ENCODE measurements around the gene PROSER2. TPM values are rescaled to one million over a fixed set of nuclear protein-coding genes. Genes with fewer than 3 reads are reported as not detected.

PROSER2 gene
- total RNA-seq, 1 donor from 2014 or later: 15.2 TPM

- Mint-ChIP-seq H3K36me3 (ENCODE audit: low read depth) (peaks cover 22% of the 10 kb centered on the region), H3K27ac (ENCODE audit: unreplicated experiment) (no peak overlapping the region), H3K4me1 (ENCODE audit: low read depth) (no peaks in the 10 kb centered on the region), H3K4me3 (ENCODE audit: unreplicated experiment) (no peak overlapping the region), H3K27me3 (ENCODE audit: low read depth) (no peaks in the 10 kb centered on the region), H3K9me3 (ENCODE audit: low read depth) (no peaks in the 10 kb centered on the region)
- no peak for TF ChIP-seq CTCF (IDR thresholded peaks at IDR 0.05)
- DNase-seq (ENCODE audit: low spot score): no peak
Measured at GRCh38 chr10:11858093-11858492, 34.9 kb downstream of the PROSER2 start.

DNA sequence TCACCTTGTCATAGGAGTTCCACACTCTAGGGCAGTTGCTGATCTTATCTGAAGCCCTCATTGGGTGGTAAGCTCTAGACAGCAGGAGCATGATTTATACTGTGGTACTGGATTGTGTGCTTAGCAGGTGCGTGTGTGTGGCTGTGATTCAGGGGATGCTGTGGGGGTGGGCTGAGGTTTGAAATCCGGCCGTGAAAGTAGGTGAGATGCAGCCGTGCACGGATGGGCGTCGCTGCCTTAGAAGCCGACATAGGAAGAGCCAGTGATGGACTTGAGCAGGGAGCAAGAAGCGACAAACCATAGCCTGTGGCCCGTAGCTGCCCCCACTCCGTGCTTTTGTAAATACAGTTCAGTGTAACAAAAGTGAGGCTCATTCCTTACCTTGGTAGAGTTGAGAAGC, 38.2 kb downstream of the PROSER2 start:
- no peaks in the 10 kb centered on the region for H3K9me3 Mint-ChIP-seq (ENCODE audit: low read depth)
- peaks cover 23% of the 10 kb centered on the region for H3K36me3 Mint-ChIP-seq (ENCODE audit: low read depth)
- no peak overlapping the region for H3K4me3 Mint-ChIP-seq (ENCODE audit: unreplicated experiment)
- no peaks in the 10 kb centered on the region for H3K27me3 Mint-ChIP-seq (ENCODE audit: low read depth)
- no peak for DNase-seq (ENCODE audit: low spot score)
- TF ChIP-seq CTCF (IDR thresholded peaks at IDR 0.05): no peak
- H3K4me1 Mint-ChIP-seq (ENCODE audit: low read depth): no peaks in the 10 kb centered on the region
- no peak overlapping the region for H3K27ac Mint-ChIP-seq (ENCODE audit: unreplicated experiment)

DNA sequence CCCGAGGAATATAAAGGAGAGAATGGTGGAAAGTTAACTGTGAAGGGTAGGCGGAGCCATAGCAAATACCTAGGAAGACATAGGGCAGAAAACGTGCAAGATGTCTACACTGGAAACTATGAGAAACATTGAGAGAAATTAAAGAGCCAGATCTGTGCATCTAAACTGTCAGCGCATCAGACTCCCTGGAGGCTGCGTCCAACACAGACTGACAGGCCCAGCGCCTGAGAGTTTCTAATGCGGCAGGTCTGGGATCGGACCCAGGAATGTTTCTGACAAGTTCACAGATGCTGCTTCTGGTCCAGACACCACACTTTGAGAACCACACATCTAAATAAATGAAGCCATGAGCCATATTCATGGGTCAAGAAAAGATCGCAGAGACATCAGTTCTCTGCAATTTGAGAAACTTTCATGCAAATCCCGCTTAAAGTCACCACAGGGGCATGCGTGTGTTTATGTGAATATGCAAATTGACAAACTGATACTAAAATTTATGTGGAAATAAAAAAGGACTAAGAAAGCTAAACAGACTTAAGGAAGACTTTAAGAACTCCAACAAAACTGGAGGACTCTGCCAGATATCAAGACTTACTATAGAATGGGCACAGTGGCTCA, 38.8 kb downstream of the PROSER2 start:
- Mint-ChIP-seq H3K27me3 (ENCODE audit: low read depth) (no peaks in the 10 kb centered on the region), H3K27ac (ENCODE audit: unreplicated experiment) (no peak overlapping the region), H3K9me3 (ENCODE audit: low read depth) (no peaks in the 10 kb centered on the region), H3K36me3 (ENCODE audit: low read depth) (peaks cover 22% of the 10 kb centered on the region), H3K4me3 (ENCODE audit: unreplicated experiment) (no peak overlapping the region), H3K4me1 (ENCODE audit: low read depth) (no peaks in the 10 kb centered on the region)
- no peak for DNase-seq (ENCODE audit: low spot score)
- no peak for TF ChIP-seq CTCF (IDR thresholded peaks at IDR 0.05)

- no peak for DNase-seq (ENCODE audit: low spot score)
- Mint-ChIP-seq H3K27me3 (ENCODE audit: low read depth) (no peaks in the 10 kb centered on the region), H3K36me3 (ENCODE audit: low read depth) (peaks cover 26% of the 10 kb centered on the region), H3K27ac (ENCODE audit: unreplicated experiment) (no peak overlapping the region), H3K4me3 (ENCODE audit: unreplicated experiment) (no peak overlapping the region), H3K9me3 (ENCODE audit: low read depth) (no peaks in the 10 kb centered on the region), H3K4me1 (ENCODE audit: low read depth) (no peaks in the 10 kb centered on the region)
- no peak for TF ChIP-seq CTCF (IDR thresholded peaks at IDR 0.05)
Measured at GRCh38 chr10:11863353-11864109, 40.4 kb downstream of the PROSER2 start.

GRCh38 chr10:11864727-11865126, 41.6 kb downstream of the PROSER2 start:
- peaks cover 29% of the 10 kb centered on the region for H3K36me3 Mint-ChIP-seq (ENCODE audit: low read depth)
- no peaks in the 10 kb centered on the region for H3K27me3 Mint-ChIP-seq (ENCODE audit: low read depth)
- H3K4me1 Mint-ChIP-seq (ENCODE audit: low read depth): no peaks in the 10 kb centered on the region
- peak; percentile 19 for DNase-seq (ENCODE audit: low spot score)
- no peak for TF ChIP-seq CTCF (IDR thresholded peaks at IDR 0.05)
- no peak overlapping the region for H3K27ac Mint-ChIP-seq (ENCODE audit: unreplicated experiment)
- no peak overlapping the region for H3K4me3 Mint-ChIP-seq (ENCODE audit: unreplicated experiment)
- H3K9me3 Mint-ChIP-seq (ENCODE audit: low read depth): no peaks in the 10 kb centered on the region
